Measurements from ENCODE around the gene ELN. TPM values are rescaled to one million over a fixed set of nuclear protein-coding genes. Genes with fewer than 3 reads are reported as not detected.

ELN gene
- total RNA-seq, 2 donors from 2014 or later = 6.9 to 12.6 TPM

DNA sequence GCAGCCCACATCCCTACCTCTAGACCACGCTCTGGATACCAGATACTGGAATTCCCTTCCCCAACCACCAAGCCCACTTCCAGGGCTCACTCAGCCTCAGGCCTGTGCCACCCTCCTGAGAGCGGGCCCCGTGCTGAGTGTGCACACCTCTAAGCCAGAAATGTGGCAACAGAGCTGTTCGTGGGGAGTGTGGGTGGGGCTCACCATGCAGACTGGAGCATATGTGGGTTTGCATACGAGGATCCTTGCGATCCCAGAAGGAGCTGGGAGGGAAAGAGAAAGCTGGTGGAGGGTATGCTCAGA, 42.6 kb downstream of the ELN start:
- Histone ChIP-seq H3K9me3 (no peaks in the 10 kb centered on the region), H3K27ac (no peak overlapping the region), H3K9ac (ENCODE audit: low read depth in 2 of 2, low read length in 2 of 2) (no peak overlapping the region), H3K4me3 (no peak overlapping the region), H3K27me3 (no peaks in the 10 kb centered on the region), H3K36me3 (no peaks in the 10 kb centered on the region), H3K4me1 (no peaks in the 10 kb centered on the region)
- DNase-seq = no peak
- intact Hi-C loops (cut with DNase I) = no loop called here
- TF ChIP-seq, protein P1, sequence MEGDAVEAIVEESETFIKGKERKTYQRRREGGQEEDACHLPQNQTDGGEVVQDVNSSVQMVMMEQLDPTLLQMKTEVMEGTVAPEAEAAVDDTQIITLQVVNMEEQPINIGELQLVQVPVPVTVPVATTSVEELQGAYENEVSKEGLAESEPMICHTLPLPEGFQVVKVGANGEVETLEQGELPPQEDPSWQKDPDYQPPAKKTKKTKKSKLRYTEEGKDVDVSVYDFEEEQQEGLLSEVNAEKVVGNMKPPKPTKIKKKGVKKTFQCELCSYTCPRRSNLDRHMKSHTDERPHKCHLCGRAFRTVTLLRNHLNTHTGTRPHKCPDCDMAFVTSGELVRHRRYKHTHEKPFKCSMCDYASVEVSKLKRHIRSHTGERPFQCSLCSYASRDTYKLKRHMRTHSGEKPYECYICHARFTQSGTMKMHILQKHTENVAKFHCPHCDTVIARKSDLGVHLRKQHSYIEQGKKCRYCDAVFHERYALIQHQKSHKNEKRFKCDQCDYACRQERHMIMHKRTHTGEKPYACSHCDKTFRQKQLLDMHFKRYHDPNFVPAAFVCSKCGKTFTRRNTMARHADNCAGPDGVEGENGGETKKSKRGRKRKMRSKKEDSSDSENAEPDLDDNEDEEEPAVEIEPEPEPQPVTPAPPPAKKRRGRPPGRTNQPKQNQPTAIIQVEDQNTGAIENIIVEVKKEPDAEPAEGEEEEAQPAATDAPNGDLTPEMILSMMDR (IDR thresholded peaks at IDR 0.05) = no peak

DNA sequence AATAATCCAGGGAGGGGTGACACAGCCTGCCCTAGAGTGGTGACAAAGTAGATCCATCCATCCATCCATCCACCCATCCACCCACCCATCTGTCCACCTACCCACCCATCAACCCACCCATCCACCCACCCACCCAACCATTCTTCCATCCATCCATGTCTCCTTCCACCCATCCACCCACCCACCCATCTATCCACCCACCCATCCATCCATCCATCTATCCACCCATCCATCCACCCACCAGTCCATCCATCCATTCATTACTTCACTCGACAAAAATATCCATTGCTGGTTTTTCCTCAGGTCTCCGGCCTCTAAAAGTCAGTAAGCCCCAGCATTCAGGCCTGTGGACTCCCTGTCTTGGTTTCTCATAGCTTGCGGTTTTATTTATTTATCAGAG, 43.1 kb downstream of the ELN start:
- Histone ChIP-seq H3K36me3 (no peaks in the 10 kb centered on the region), H3K27me3 (no peaks in the 10 kb centered on the region), H3K4me1 (no peaks in the 10 kb centered on the region), H3K9ac (ENCODE audit: low read depth in 2 of 2, low read length in 2 of 2) (no peak overlapping the region), H3K27ac (no peak overlapping the region), H3K9me3 (no peaks in the 10 kb centered on the region), H3K4me3 (no peak overlapping the region)
- DNase-seq = no peak
- intact Hi-C loops (cut with DNase I) = no loop called here
- TF ChIP-seq, protein P1 (IDR thresholded peaks at IDR 0.05) = no peak

DNA sequence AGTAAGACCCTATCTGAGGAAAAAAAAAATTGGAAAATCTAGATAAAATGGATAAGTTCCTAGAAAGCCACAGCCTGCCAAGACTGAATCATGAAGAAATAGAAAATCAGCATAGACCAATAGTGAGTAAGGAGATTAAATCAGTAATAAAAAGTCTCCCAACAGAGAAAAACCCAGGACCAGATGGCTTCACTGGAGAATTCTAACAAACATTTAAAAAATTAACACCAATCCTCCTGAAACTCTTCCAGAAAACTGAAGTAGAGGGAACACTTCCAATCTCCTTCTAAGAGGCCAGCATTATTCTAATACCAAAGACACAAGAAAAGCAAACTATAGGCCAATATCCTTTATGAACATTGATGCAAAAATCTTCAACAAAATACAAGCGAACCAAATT, 46.8 kb downstream of the ELN start:
- intact Hi-C loops (cut with DNase I) = no loop called here
- TF ChIP-seq, protein P1 (IDR thresholded peaks at IDR 0.05) = no peak
- Histone ChIP-seq H3K9me3 (no peaks in the 10 kb centered on the region), H3K27me3 (no peaks in the 10 kb centered on the region), H3K27ac (no peak overlapping the region), H3K4me1 (no peaks in the 10 kb centered on the region), H3K9ac (ENCODE audit: low read depth in 2 of 2, low read length in 2 of 2) (no peak overlapping the region), H3K36me3 (no peaks in the 10 kb centered on the region), H3K4me3 (no peak overlapping the region)
- DNase-seq = no peak

DNA sequence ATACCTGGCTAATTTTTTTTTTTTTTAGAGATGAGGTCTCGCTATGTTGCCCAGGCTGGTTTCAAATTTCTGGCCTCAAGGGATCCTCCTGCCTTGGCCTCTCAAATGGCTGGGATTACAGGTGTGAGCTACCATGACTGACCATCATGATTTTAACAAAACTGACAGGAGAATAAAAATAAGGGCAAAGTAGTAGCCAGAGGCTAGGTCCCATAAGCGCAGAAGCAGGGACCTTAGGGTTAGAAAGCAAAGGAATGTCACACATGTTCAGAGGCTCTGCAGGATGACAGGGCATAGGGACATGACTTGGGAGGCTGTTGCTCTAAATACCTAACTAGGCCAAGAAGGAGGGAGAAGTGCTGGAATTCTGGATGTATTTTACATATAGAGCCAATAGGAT, 50.5 kb downstream of the ELN start:
- DNase-seq = no peak
- intact Hi-C loops (cut with DNase I) = no loop called here
- no peaks in the 10 kb centered on the region for H3K4me1 ChIP-seq
- no peak overlapping the region for H3K4me3 ChIP-seq
- H3K9me3 ChIP-seq = no peaks in the 10 kb centered on the region
- H3K9ac ChIP-seq (ENCODE audit: low read depth in 2 of 2, low read length in 2 of 2) = no peak overlapping the region
- TF ChIP-seq, protein P1 (IDR thresholded peaks at IDR 0.05) = no peak
- no peaks in the 10 kb centered on the region for H3K27me3 ChIP-seq
- no peak overlapping the region for H3K27ac ChIP-seq
- H3K36me3 ChIP-seq = no peaks in the 10 kb centered on the region

DNA sequence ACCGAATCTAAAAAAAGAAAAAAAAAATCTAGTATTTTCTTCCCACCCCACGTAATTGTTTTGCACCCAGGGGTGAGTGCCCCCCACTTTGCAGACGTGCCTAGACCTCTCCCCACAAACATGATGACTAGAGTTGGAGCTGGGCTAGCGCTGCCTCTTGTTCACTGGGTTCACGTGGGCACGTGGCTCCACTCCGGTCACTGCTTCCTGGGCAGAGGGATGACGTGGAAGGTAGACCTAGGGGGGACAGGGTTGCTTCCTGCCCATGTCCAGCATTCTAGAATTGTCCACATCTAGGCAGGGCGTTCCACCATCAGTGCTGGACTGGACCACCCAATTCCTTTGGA, 54.8 kb downstream of the ELN start:
- no peaks in the 10 kb centered on the region for H3K9me3 ChIP-seq
- H3K9ac ChIP-seq (ENCODE audit: low read depth in 2 of 2, low read length in 2 of 2) = no peak overlapping the region
- intact Hi-C loops (cut with DNase I) = no loop called here
- no peak overlapping the region for H3K4me3 ChIP-seq
- no peak for DNase-seq
- TF ChIP-seq, protein P1 (IDR thresholded peaks at IDR 0.05) = no peak
- peaks cover 4% of the 10 kb centered on the region for H3K4me1 ChIP-seq
- no peak overlapping the region for H3K27ac ChIP-seq
- H3K27me3 ChIP-seq = no peaks in the 10 kb centered on the region
- H3K36me3 ChIP-seq = no peaks in the 10 kb centered on the region

Measured in colonic mucosa (tissue), 4 donors.